Gastrocnemius medialis (tissue), 4 donors: Measurements from ENCODE around the gene CDK18. TPM values are rescaled to one million over a fixed set of nuclear protein-coding genes. Genes with fewer than 3 reads are reported as not detected.

Experiments used
- ATAC-seq, 2 donors: fragments of 150-250 bp; one replicate each; pipeline ENCODE4 v1.9.1; 2016
- DNase-seq, 2 donors: peaks; one replicate each; pipeline ENCODE4 v3.0.0-alpha.2; 2019
- H3K27ac ChIP-seq, 4 donors: fragments of 200-600 bp; sonication (generic); 1 replicate in 1 of 4; 2 replicates in 3 of 4; pipeline ENCODE4 v1.5.1; 2016 to 2018; ENCODE audit warnings: mild to moderate bottlenecking in 2 of 4, moderate library complexity in 1 of 4
- H3K27me3 ChIP-seq, 3 donors: fragments of 200-600 bp; sonication (generic) in 2 of 3; 1 replicate in 1 of 3; 2 replicates in 2 of 3; pipeline versions ENCODE4 v1.5.1 to v1.6.0; 2016 to 2019; ENCODE audit warnings: mild to moderate bottlenecking in 1 of 3, moderate library complexity in 1 of 3
- H3K36me3 ChIP-seq, 2 donors: fragments of 200-600 bp; sonication (generic) in 1 of 2; one replicate each; pipeline ENCODE4 v1.5.1; 2017 to 2018
- H3K4me1 ChIP-seq, 2 donors: fragments of 200-600 bp; sonication (generic) in 1 of 2; one replicate each; pipeline ENCODE4 v1.5.1; 2016 to 2017; ENCODE audit warnings: mild to moderate bottlenecking in 2 of 2
- H3K4me3 ChIP-seq, 4 donors: fragments of 200-600 bp; sonication (generic) in 3 of 4; 1 replicate in 1 of 4; 2 replicates in 3 of 4; pipeline ENCODE4 v1.5.1; 2016 to 2019; ENCODE audit warnings: mild to moderate bottlenecking in 2 of 4
- H3K9me3 ChIP-seq, 3 donors: fragments of 200-600 bp; sonication (generic) in 2 of 3; 1 replicate in 1 of 3; 2 replicates in 2 of 3; pipeline ENCODE4 v1.5.1; 2016 to 2019
- CTCF ChIP-seq, 5 experiments: fragments of 450-650 bp in 3 of 5; fragments of 200-600 bp in 2 of 5; sonication (generic) in 2 of 5; IDR thresholded peaks in 4 of 5; conservative IDR thresholded peaks in 1 of 5; 1 replicate in 4 of 5; 2 replicates in 1 of 5; pipeline ENCODE4 v1.5.1; 2016 to 2019; ENCODE audit warnings: antibody characterized with exemption in 5 of 5, mild to moderate bottlenecking in 3 of 5, moderate library complexity in 3 of 5
- POLR2A ChIP-seq, 2 donors: fragments of 450-650 bp; IDR thresholded peaks; one replicate each; pipeline ENCODE4 v1.6.1; 2017; ENCODE audit warnings: antibody characterized with exemption in 2 of 2, mild to moderate bottlenecking in 2 of 2, moderate library complexity in 2 of 2
- in situ Hi-C, 4 donors: fragments of 200-750 bp; cut with MboI; loops; one replicate each; pipeline versions ENCODE4 v1.15.0 to v1.8.0; 2017; ENCODE audit warnings: low sequenced_read_pairs in 4 of 4
- intact Hi-C: fragments of 100-400 bp; cut with DNase I; formaldehyde crosslinking; loops from one replicate; pipeline ENCODE4 v1.15.1; 2023; ENCODE audit warnings: low total_unique reads
- total RNA-seq, 4 donors: library from RNA; depleted of rRNA; stranded (reverse); fragments of >200 nt; gene quantifications; one replicate each; pipeline versions ENCODE4 v1.1.0 to v1.2.3, GENCODE V29; 2016

The CDK18 gene
- total RNA-seq, 4 donors from 2014 or later = 1.2 to 4.6 (median 1.5) TPM

GRCh38 chr1:205522692-205523091, 18.2 kb downstream of the CDK18 start:
- no peaks in the 10 kb centered on the region for H3K36me3 ChIP-seq
- intact Hi-C loops = loop anchor here (5.0 kb wide), 1 partner anchor 170 kb away; no protein-coding TSS in a partner anchor
- peaks cover 4 to 10% of the 10 kb centered on the region in 2 donors for H3K4me1 ChIP-seq
- H3K27ac ChIP-seq = no peak overlapping the region
- TF ChIP-seq POLR2A (IDR thresholded peaks at IDR 0.05) (no peak), CTCF (IDR thresholded peaks at IDR 0.05 in 4 of 5, conservative IDR thresholded peaks at IDR 0.05 in 1 of 5) (no peak)
- in situ Hi-C loops = loop anchor here in 3 of 4 donors (5.0 to 10.0 kb wide), 4 partner anchors 35 to 168 kb away; partner anchors contain the start of gene KLHDC8A (in 2 of the 3)
- H3K4me3 ChIP-seq = no peak overlapping the region
- DNase-seq (no peak), ATAC-seq (no peak)
- no peaks in the 10 kb centered on the region for H3K9me3 ChIP-seq
- no peaks in the 10 kb centered on the region for H3K27me3 ChIP-seq

- in situ Hi-C loops (loop anchor here in 3 of 4 donors (5.0 to 10.0 kb wide), 4 partner anchors 36 to 169 kb away; partner anchors contain the start of gene KLHDC8A (in 2 of the 3)), intact Hi-C loops (loop anchor here (5.0 kb wide), 1 partner anchor 171 kb away; no protein-coding TSS in a partner anchor)
- H3K27ac ChIP-seq = no peak overlapping the region
These were observed 18.9 kb downstream of the CDK18 start for GRCh38 chr1:205523261-205523890.

GRCh38 chr1:205523891-205524793, 19.7 kb downstream of the CDK18 start:
- no peak overlapping the region for H3K27ac ChIP-seq
- H3K27me3 ChIP-seq = peaks cover 0 to under 1% (median 0%) of the 10 kb centered on the region in 3 donors
- no peaks in the 10 kb centered on the region for H3K36me3 ChIP-seq
- TF ChIP-seq POLR2A (IDR thresholded peaks at IDR 0.05) (no peak), CTCF (IDR thresholded peaks at IDR 0.05 in 4 of 5, conservative IDR thresholded peaks at IDR 0.05 in 1 of 5) (peak; percentile 64 to 82 (median 73))
- H3K4me1 ChIP-seq = peaks cover 5 to 10% of the 10 kb centered on the region in 2 donors
- in situ Hi-C loops = loop anchor here in 3 of 4 donors (5.0 to 10.0 kb wide), 4 partner anchors 37 to 169 kb away; partner anchors contain the start of gene KLHDC8A (in 2 of the 3)
- H3K9me3 ChIP-seq = no peaks in the 10 kb centered on the region
- peak; percentile 63 to 70 for ATAC-seq
- no peak overlapping the region for H3K4me3 ChIP-seq
- intact Hi-C loops = loop anchor here (1.0 to 5.0 kb wide), 3 partner anchors 36 to 172 kb away; no protein-coding TSS in a partner anchor
- DNase-seq = peak; percentile 40 to 49

More at GRCh38 chr1:205523261-205523890, 18.9 kb downstream of the CDK18 start:
- no peak for DNase-seq
- no peak overlapping the region for H3K4me3 ChIP-seq
- H3K36me3 ChIP-seq = no peaks in the 10 kb centered on the region
- no peak for ATAC-seq
- no peak for TF ChIP-seq POLR2A (IDR thresholded peaks at IDR 0.05)
- no peak for TF ChIP-seq CTCF (IDR thresholded peaks at IDR 0.05 in 4 of 5, conservative IDR thresholded peaks at IDR 0.05 in 1 of 5)
- no peaks in the 10 kb centered on the region for H3K27me3 ChIP-seq
- H3K9me3 ChIP-seq = no peaks in the 10 kb centered on the region
- H3K4me1 ChIP-seq = peaks cover 4 to 10% of the 10 kb centered on the region in 2 donors

GRCh38 chr1:205524794-205525101, 20.3 kb downstream of the CDK18 start:
- ATAC-seq = no peak
- no peaks in the 10 kb centered on the region for H3K9me3 ChIP-seq
- no peak for DNase-seq
- TF ChIP-seq CTCF (IDR thresholded peaks at IDR 0.05 in 4 of 5, conservative IDR thresholded peaks at IDR 0.05 in 1 of 5) = no peak
- TF ChIP-seq POLR2A (IDR thresholded peaks at IDR 0.05) = no peak
- H3K27me3 ChIP-seq = peaks cover 0 to 3% (median 0%) of the 10 kb centered on the region in 3 donors
- peaks cover 5% of the 10 kb centered on the region in 2 donors for H3K4me1 ChIP-seq
- no peak overlapping the region for H3K4me3 ChIP-seq
- in situ Hi-C loops (loop anchor here (5.0 to 10.0 kb wide), 4 partner anchors 37 to 170 kb away; partner anchors contain the start of gene KLHDC8A (in 2 of the 4)), intact Hi-C loops (loop anchor here (1.0 to 5.0 kb wide), 4 partner anchors 36 to 172 kb away; no protein-coding TSS in a partner anchor)
- no peaks in the 10 kb centered on the region for H3K36me3 ChIP-seq
- H3K27ac ChIP-seq = no peak overlapping the region
